Panc1 (cell line): Measurements from ENCODE around the gene MINAR1. TPM values are rescaled to one million over a fixed set of nuclear protein-coding genes. Genes with fewer than 3 reads are reported as not detected.
A peak's percentile ranks its signal among the peaks of the same experiment; 100 is the strongest.

Experiments
- ATAC-seq: fragments of 200-7000 bp; cut with Tn5 transposase; 2 replicates; pipeline ENCODE4 v1.9.1; 2020; ENCODE audit warnings: mild to moderate bottlenecking, moderate library complexity
- BruUV-seq: library from RNA; stranded (reverse); fragments of 400-500 nt; replicated peaks from 2 replicates; lab custom pipeline; 2021; lab: Mats Ljungman, UMichigan
- CTCF ChIA-PET: fragments of 300-600 bp; sonication (Branson Sonifier 250); formaldehyde crosslinking; loops from one replicate; lab custom pipeline; 2022; ENCODE audit warnings: antibody characterized with exemption; lab: Charles Lee
- POLR2A ChIA-PET: fragments of 300-600 bp; sonication (Branson Sonifier 250); formaldehyde crosslinking; loops from one replicate; lab custom pipeline; 2022; ENCODE audit warnings: antibody characterized with exemption; lab: Charles Lee
- DNase-seq: peaks from one replicate; pipeline ENCODE4 v3.0.0-alpha.2; 2010; ENCODE audit warnings: low read depth, low spot score
- H3K27ac ChIP-seq: 2 replicates; pipeline ENCODE4 v1.5.1; 2011; ENCODE audit warnings: mild to moderate bottlenecking, low read length, inconsistent platforms
- H3K27me3 ChIP-seq: fragments of 200-500 bp; sonication (Bioruptor generic); 2 replicates; pipeline ENCODE4 v1.6.0; 2014; ENCODE audit warnings: low read length, inconsistent platforms; ENCODE audit not compliant: control insufficient read depth, insufficient read depth
- H3K36me3 ChIP-seq: fragments of 200-500 bp; sonication (Bioruptor generic); 2 replicates; pipeline ENCODE4 v1.5.1; 2014; ENCODE audit warnings: inconsistent platforms, mild to moderate bottlenecking, low read length, moderate library complexity; ENCODE audit not compliant: control insufficient read depth, insufficient read depth
- H3K4me1 ChIP-seq: 2 replicates; pipeline ENCODE4 v1.5.1; 2011; ENCODE audit warnings: inconsistent platforms, mild to moderate bottlenecking, low read length, moderate library complexity; ENCODE audit not compliant: control insufficient read depth, insufficient read depth
- H3K4me3 ChIP-seq, 2 experiments: 2 replicates each; pipeline ENCODE4 v1.5.1; 2011 to 2012; ENCODE audit warnings: low read depth in 2 of 2, low read length in 2 of 2, mild to moderate bottlenecking in 2 of 2, inconsistent platforms in 1 of 2, moderate library complexity in 1 of 2
- H3K9me3 ChIP-seq: fragments of 200-500 bp; sonication (Bioruptor generic); 2 replicates; pipeline ENCODE4 v1.5.1; 2014; ENCODE audit warnings: low read depth, mild to moderate bottlenecking, inconsistent platforms, low read length, moderate library complexity; ENCODE audit not compliant: control insufficient read depth, insufficient read depth
- CTCF ChIP-seq: fragments of 450-650 bp; IDR thresholded peaks from 2 replicates; pipeline ENCODE4 v1.5.1; 2017; ENCODE audit warnings: mild to moderate bottlenecking
- POLR2AphosphoS5 ChIP-seq: IDR thresholded peaks from 2 replicates; pipeline ENCODE4 v1.6.1; 2012; ENCODE audit warnings: mild to moderate bottlenecking, low read depth, low read length, moderate library complexity
- REST ChIP-seq, 2 experiments: IDR thresholded peaks; 2 replicates each; pipeline ENCODE4 v1.6.1; 2011 to 2012; ENCODE audit warnings: low read depth in 2 of 2, control low read depth in 1 of 2, low read length in 1 of 2, mild to moderate bottlenecking in 1 of 2, moderate library complexity in 1 of 2; ENCODE audit not compliant: insufficient read depth in 1 of 2
- SIN3A ChIP-seq: IDR thresholded peaks from 2 replicates; pipeline ENCODE4 v1.6.1; 2012; ENCODE audit warnings: low read depth, mild to moderate bottlenecking, low read length, moderate library complexity, borderline replicate concordance; ENCODE audit not compliant: insufficient read depth
- TCF7L2 ChIP-seq: IDR thresholded peaks from 2 replicates; pipeline ENCODE4 v1.6.1; 2011; ENCODE audit warnings: mild to moderate bottlenecking, low read depth, low read length, inconsistent platforms
- in situ Hi-C: cut with HindIII; loops from 2 replicates; pipeline ENCODE4 v1.10.0; 2016; ENCODE audit warnings: low sequenced_read_pairs, low pct_unique_long_range_greater_than_20kb
- intact Hi-C: fragments of 100-400 bp; cut with micrococcal nuclease; formaldehyde crosslinking; loops from one replicate; pipeline ENCODE4 v1.10.0; 2022; ENCODE audit not compliant: unreplicated experiment
- total RNA-seq: library from RNA; stranded (reverse); gene quantifications from one replicate; pipeline ENCODE4 v1.2.1, GENCODE V29; 2021; ENCODE audit not compliant: unreplicated experiment

The MINAR1 gene
- total RNA-seq, 1 experiment from 2014 or later = 0.62 TPM

- Histone ChIP-seq H3K4me3 (no peak overlapping the region), H3K36me3 (no peaks in the 10 kb centered on the region), H3K27me3 (peaks cover 32% of the 10 kb centered on the region), H3K27ac (no peak overlapping the region), H3K4me1 (no peaks in the 10 kb centered on the region; the same call in 1 of the 2 replicates), H3K9me3 (no peaks in the 10 kb centered on the region)
- intact Hi-C loops (no loop called here), in situ Hi-C loops (no loop called here)
- ATAC-seq (no peak), DNase-seq (no peak)
- no peak for TF ChIP-seq SIN3A
- TF ChIP-seq CTCF = no peak
- TF ChIP-seq POLR2AphosphoS5 = no peak
- no peak for TF ChIP-seq REST (IDR thresholded peaks at IDR 0.05; ENCODE audit: insufficient read depth in 1 of 2, low read depth in 2 of 2, low read length in 1 of 2)
- no peak for TF ChIP-seq TCF7L2
- POLR2A ChIA-PET = no interaction called here
- no TSS peak for BruUV-seq
- CTCF ChIA-PET = no interaction called here
Observed at GRCh38 chr15:79434361-79434760, 2.2 kb downstream of the MINAR1 start.

GRCh38 chr15:79436037-79436780 is 4.1 kb downstream of the MINAR1 start:
- ChIA-PET CTCF (no interaction called here), POLR2A (no interaction called here)
- H3K9me3 ChIP-seq = no peaks in the 10 kb centered on the region
- peaks cover 15% of the 10 kb centered on the region for H3K27me3 ChIP-seq
- no peak overlapping the region for H3K27ac ChIP-seq
- no peak overlapping the region for H3K4me3 ChIP-seq
- H3K4me1 ChIP-seq = no peaks in the 10 kb centered on the region; the same call in 1 of the 2 replicates
- DNase-seq (no peak), ATAC-seq (no peak)
- no peak for TF ChIP-seq TCF7L2
- 0 out of 2 replicates have a peak, but pooled peaks have one; percentile 2 for TF ChIP-seq CTCF
- intact Hi-C loops = no loop called here
- H3K36me3 ChIP-seq = no peaks in the 10 kb centered on the region
- BruUV-seq = no TSS peak
- in situ Hi-C loops = no loop called here
